CD14-positive monocyte (primary cell): ENCODE measurements around the gene TNFAIP2. TPM values are rescaled to one million over a fixed set of nuclear protein-coding genes. Genes with fewer than 3 reads are reported as not detected.
A peak's percentile ranks its signal among the peaks of the same experiment; 100 is the strongest.

Experiments
- DNase-seq, 3 donors: peaks; one replicate each; pipeline ENCODE4 v3.0.0-alpha.2; 2011 to 2022
- H2AFZ ChIP-seq: 2 replicates; pipeline ENCODE4 v1.6.0; 2012; ENCODE audit warnings: mild to moderate bottlenecking, low read depth, low read length, inconsistent platforms; ENCODE audit not compliant: insufficient read depth, poor library complexity, severe bottlenecking
- H3K27ac ChIP-seq, 2 donors: 1 replicate in 1 of 2; 2 replicates in 1 of 2; pipeline ENCODE4 v1.5.1; 2012 to 2013; ENCODE audit warnings: low read length in 2 of 2, control low read depth in 1 of 2, inconsistent platforms in 1 of 2, low read depth in 1 of 2, mild to moderate bottlenecking in 1 of 2
- H3K27me3 ChIP-seq, 2 donors: one replicate each; pipeline versions ENCODE4 v1.6.0 to v1.6.1; 2011 to 2013; ENCODE audit warnings: low read length in 2 of 2; ENCODE audit not compliant: control insufficient read depth in 2 of 2, insufficient read depth in 2 of 2
- H3K36me3 ChIP-seq, 2 donors: replicated peaks in 1 of 2; 1 replicate in 1 of 2; 2 replicates in 1 of 2; pipeline versions ENCODE4 v1.5.1 to v1.6.1; 2012 to 2013; ENCODE audit warnings: low read length in 2 of 2, control low read depth in 1 of 2, inconsistent platforms in 1 of 2, mild to moderate bottlenecking in 1 of 2; ENCODE audit not compliant: insufficient read depth in 2 of 2, control insufficient read depth in 1 of 2
- H3K4me1 ChIP-seq, 2 donors: 1 replicate in 1 of 2; 2 replicates in 1 of 2; pipeline versions ENCODE4 v1.5.1 to v1.6.1; 2012 to 2013; ENCODE audit warnings: low read length in 2 of 2, control low read depth in 1 of 2, inconsistent platforms in 1 of 2, mild to moderate bottlenecking in 1 of 2, moderate library complexity in 1 of 2; ENCODE audit not compliant: insufficient read depth in 2 of 2, control insufficient read depth in 1 of 2
- H3K4me2 ChIP-seq: replicated peaks from 2 replicates; pipeline ENCODE3; 2012; ENCODE audit warnings: low read length, moderate library complexity, mild to moderate bottlenecking; ENCODE audit not compliant: poor library complexity, severe bottlenecking; ENCODE audit errors: extremely low read depth
- H3K4me3 ChIP-seq, 3 experiments: fragments of 200-600 bp in 1 of 3; sonication (generic) in 1 of 3; replicated peaks in 1 of 3; 1 replicate in 2 of 3; 2 replicates in 1 of 3; pipeline ENCODE4 v1.5.1; 2011 to 2013; ENCODE audit warnings: low read length in 3 of 3, mild to moderate bottlenecking in 3 of 3, control low read depth in 2 of 3, low read depth in 2 of 3, inconsistent platforms in 1 of 3, moderate library complexity in 1 of 3
- H3K79me2 ChIP-seq: 2 replicates; pipeline ENCODE4 v1.6.0; 2012; ENCODE audit warnings: mild to moderate bottlenecking, control low read depth, inconsistent platforms, low read length, moderate library complexity; ENCODE audit not compliant: insufficient read depth
- H3K9ac ChIP-seq: 2 replicates; pipeline ENCODE4 v1.6.0; 2017; ENCODE audit warnings: low read length, mild to moderate bottlenecking; ENCODE audit not compliant: insufficient read depth, poor library complexity, severe bottlenecking
- H3K9me3 ChIP-seq, 2 donors: replicated peaks in 1 of 2; 1 replicate in 1 of 2; 2 replicates in 1 of 2; pipeline versions ENCODE4 v1.5.1 to v1.6.1; 2012 to 2013; ENCODE audit warnings: low read length in 2 of 2, control low read depth in 1 of 2; ENCODE audit not compliant: control insufficient read depth in 1 of 2, insufficient read depth in 1 of 2
- H4K20me1 ChIP-seq: 2 replicates; pipeline ENCODE4 v1.6.0; 2012; ENCODE audit warnings: mild to moderate bottlenecking, low read length, control low read depth, moderate library complexity; ENCODE audit not compliant: insufficient read depth
- H3K27ac Mint-ChIP-seq, 7 donors: one replicate each; pipeline ENCODE4 v1.8.0; 2020; ENCODE audit warnings: mild to moderate bottlenecking in 7 of 7, mixed read lengths in 7 of 7, moderate library complexity in 6 of 7, inconsistent platforms in 2 of 7
- H3K27me3 Mint-ChIP-seq, 3 donors: one replicate each; pipeline ENCODE4 v1.8.0; 2021 to 2022; ENCODE audit warnings: low read depth in 3 of 3, mild to moderate bottlenecking in 3 of 3, mixed read lengths in 3 of 3, moderate library complexity in 3 of 3, inconsistent platforms in 1 of 3
- H3K36me3 Mint-ChIP-seq, 2 donors: one replicate each; pipeline ENCODE4 v1.8.0; 2020; ENCODE audit warnings: mixed read lengths in 2 of 2, inconsistent platforms in 1 of 2, mild to moderate bottlenecking in 1 of 2
- H3K4me1 Mint-ChIP-seq: one replicate; pipeline ENCODE4 v1.8.0; 2020; ENCODE audit warnings: mild to moderate bottlenecking, mixed read lengths
- H3K4me3 Mint-ChIP-seq, 2 donors: one replicate each; pipeline ENCODE4 v1.8.0; 2020; ENCODE audit warnings: mild to moderate bottlenecking in 2 of 2, mixed read lengths in 2 of 2, moderate library complexity in 1 of 2
- H3K9me3 Mint-ChIP-seq, 7 donors: one replicate each; pipeline ENCODE4 v1.8.0; 2020 to 2022; ENCODE audit warnings: mixed read lengths in 7 of 7, mild to moderate bottlenecking in 6 of 7, moderate library complexity in 6 of 7, inconsistent platforms in 2 of 7
- WGBS: methylation state at CpG from one replicate; pipeline ENCODE4 v1.1.5; 2013; ENCODE audit warnings: missing lambda C conversion rate; ENCODE audit not compliant: insufficient coverage; 5-methylcytosine and 5-hydroxymethylcytosine counted together
- intact Hi-C, 2 donors: fragments of 100-400 bp; cut with micrococcal nuclease; formaldehyde crosslinking; loops; one replicate each; pipeline versions ENCODE4 v1.15.0 to v1.15.1; 2023
- polyA plus RNA-seq, 3 donors: library from polyadenylated mRNA; depleted of rRNA in 1 of 3; unstranded in 2 of 3; stranded (reverse) in 1 of 3; fragments of 300-500 nt in 2 of 3; fragments of >200 nt in 1 of 3; fragmentation: Illumina TruSeq in 2 of 3; gene quantifications; 1 replicate in 2 of 3; 2 replicates in 1 of 3; pipeline ENCODE4 v1.2.3, GENCODE V29; 2012 to 2021
- TF ChIP-seq, protein P1 (sequence below): fragments of 200-600 bp; IDR thresholded peaks from one replicate; pipeline ENCODE4 v1.8.0; 2022; ENCODE audit warnings: antibody characterized with exemption, mild to moderate bottlenecking

TNFAIP2 gene
- polyA plus RNA-seq, 3 donors = 41.5 to 1,807 (median 50.8) TPM

- H3K27me3 ChIP-seq = peaks cover 0 to 21% of the 10 kb centered on the region in 2 donors
- H3K36me3 ChIP-seq = no peaks in the 10 kb centered on the region
- H3K27ac Mint-ChIP-seq = no peak overlapping the region
- no peaks in the 10 kb centered on the region for H3K79me2 ChIP-seq
- H3K9me3 ChIP-seq = no peaks in the 10 kb centered on the region
- H3K9me3 Mint-ChIP-seq = peaks cover 0 to 2% (median 0%) of the 10 kb centered on the region in 7 donors
- H3K27me3 Mint-ChIP-seq = peaks cover 26 to 44% (median 34%) of the 10 kb centered on the region in 3 donors
- H3K4me3 Mint-ChIP-seq = peak overlapping the region in 1 of 2 donors; percentile 56
- peaks cover 11% of the 10 kb centered on the region for H3K4me1 Mint-ChIP-seq
- H3K9ac ChIP-seq = no peak overlapping the region
- H4K20me1 ChIP-seq = peaks cover 4% of the 10 kb centered on the region
- peaks cover 4 to 12% of the 10 kb centered on the region in 2 donors for H3K4me1 ChIP-seq
- H3K4me2 ChIP-seq = no peak overlapping the region
- intact Hi-C loops = loop anchor here in 1 of 2 donors (2.0 kb wide), 1 partner anchor 68 kb away; no protein-coding TSS in a partner anchor
- peak in 1 of 3 donors; percentile 66 for DNase-seq
- no peak overlapping the region for H2AFZ ChIP-seq
- WGBS = 72% methylated on average over 4 of the region's 5 CpGs
- no peaks in the 10 kb centered on the region for H3K36me3 Mint-ChIP-seq
- no peak overlapping the region for H3K4me3 ChIP-seq
- TF ChIP-seq, protein P1, sequence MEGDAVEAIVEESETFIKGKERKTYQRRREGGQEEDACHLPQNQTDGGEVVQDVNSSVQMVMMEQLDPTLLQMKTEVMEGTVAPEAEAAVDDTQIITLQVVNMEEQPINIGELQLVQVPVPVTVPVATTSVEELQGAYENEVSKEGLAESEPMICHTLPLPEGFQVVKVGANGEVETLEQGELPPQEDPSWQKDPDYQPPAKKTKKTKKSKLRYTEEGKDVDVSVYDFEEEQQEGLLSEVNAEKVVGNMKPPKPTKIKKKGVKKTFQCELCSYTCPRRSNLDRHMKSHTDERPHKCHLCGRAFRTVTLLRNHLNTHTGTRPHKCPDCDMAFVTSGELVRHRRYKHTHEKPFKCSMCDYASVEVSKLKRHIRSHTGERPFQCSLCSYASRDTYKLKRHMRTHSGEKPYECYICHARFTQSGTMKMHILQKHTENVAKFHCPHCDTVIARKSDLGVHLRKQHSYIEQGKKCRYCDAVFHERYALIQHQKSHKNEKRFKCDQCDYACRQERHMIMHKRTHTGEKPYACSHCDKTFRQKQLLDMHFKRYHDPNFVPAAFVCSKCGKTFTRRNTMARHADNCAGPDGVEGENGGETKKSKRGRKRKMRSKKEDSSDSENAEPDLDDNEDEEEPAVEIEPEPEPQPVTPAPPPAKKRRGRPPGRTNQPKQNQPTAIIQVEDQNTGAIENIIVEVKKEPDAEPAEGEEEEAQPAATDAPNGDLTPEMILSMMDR = no peak
- H3K27ac ChIP-seq = no peak overlapping the region
These were observed 19.6 kb downstream of the TNFAIP2 start for GRCh38 chr14:103142721-103143302.

DNA sequence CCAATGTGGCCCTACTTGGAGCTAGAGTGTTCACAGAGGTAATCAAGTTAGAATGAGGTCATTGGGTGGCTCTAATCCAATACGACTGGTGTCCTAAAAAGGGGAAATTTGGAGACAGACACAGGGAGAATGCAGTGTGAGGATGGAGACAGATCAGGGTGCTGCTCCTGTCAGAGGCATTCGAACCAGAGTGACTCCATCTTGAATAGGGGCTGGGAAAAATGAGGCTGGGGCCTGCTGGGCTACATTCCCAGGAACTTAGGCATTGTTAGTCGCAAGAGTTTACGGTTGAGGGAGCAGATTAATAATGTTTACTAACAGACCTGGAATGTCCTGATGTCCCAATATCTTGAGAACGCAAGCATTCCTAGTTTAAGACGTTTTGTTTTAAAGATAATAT is 20.2 kb downstream of the TNFAIP2 start:
- H3K4me1 Mint-ChIP-seq = peaks cover 9% of the 10 kb centered on the region
- Histone ChIP-seq H3K9me3 (no peaks in the 10 kb centered on the region), H4K20me1 (no peaks in the 10 kb centered on the region), H3K4me3 (no peak overlapping the region), H3K36me3 (no peaks in the 10 kb centered on the region), H3K79me2 (no peaks in the 10 kb centered on the region), H3K27ac (no peak overlapping the region), H2AFZ (no peak overlapping the region), H3K4me2 (no peak overlapping the region), H3K4me1 (peaks cover 0 to 5% of the 10 kb centered on the region in 2 donors), H3K9ac (no peak overlapping the region), H3K27me3 (peaks cover 0 to 21% of the 10 kb centered on the region in 2 donors)
- intact Hi-C loops = loop anchor here in 1 of 2 donors (2.0 kb wide), 1 partner anchor 69 kb away; no protein-coding TSS in a partner anchor
- TF ChIP-seq, protein P1 = no peak
- H3K4me3 Mint-ChIP-seq = no peak overlapping the region
- H3K27ac Mint-ChIP-seq = no peak overlapping the region
- H3K27me3 Mint-ChIP-seq = peaks cover 26 to 44% (median 33%) of the 10 kb centered on the region in 3 donors
- WGBS = 77% methylated on average over 4 of the region's 6 CpGs
- peaks cover 0 to 2% (median 0%) of the 10 kb centered on the region in 7 donors for H3K9me3 Mint-ChIP-seq
- no peaks in the 10 kb centered on the region for H3K36me3 Mint-ChIP-seq
- DNase-seq = no peak
